ENCODE results near the gene GFER. TPM values are rescaled to one million over a fixed set of nuclear protein-coding genes. Genes with fewer than 3 reads are reported as not detected.

Gene GFER
- total and polyA plus RNA-seq, 9 of the 15 experiments (the other 6 are each of a cell fraction or from before 2014, with no cell fraction given) = 4.3 to 53.7 (median 19.8) TPM

DNA sequence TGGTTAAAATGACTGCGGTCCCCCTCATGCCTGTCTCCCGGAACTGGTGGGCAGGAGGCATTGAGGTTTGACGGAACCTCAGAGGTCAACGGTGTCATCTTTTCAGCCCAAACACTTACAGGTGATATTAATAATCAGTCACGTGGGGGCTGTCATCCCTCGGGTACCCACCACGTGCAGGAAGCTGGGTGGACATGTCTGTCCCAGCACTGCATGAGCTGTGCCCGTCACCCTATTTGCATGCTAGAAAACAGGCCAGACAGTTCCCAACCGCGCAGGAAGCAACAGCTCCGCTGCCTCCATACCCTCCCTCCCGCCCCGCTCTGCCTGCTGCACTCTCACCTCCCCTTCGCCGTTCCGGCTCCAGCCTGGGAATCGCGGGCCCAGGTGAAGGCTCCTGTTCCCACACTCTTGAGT lies 7.2 kb downstream of the GFER start:
- intact Hi-C loops (cut with micrococcal nuclease) (no loop called here), in situ Hi-C loops (cut with MboI) (no loop called here)
- Histone ChIP-seq H3K9ac (ENCODE audit: insufficient read depth in 1 of 2, low read depth in 2 of 2, low read length in 2 of 2) (peak overlapping the region in 1 of 2 experiments; percentile 87; a peak in 1 of 4 replicates), H4K20me1 (replicated peaks; ENCODE audit: control insufficient read depth, insufficient read depth, low read length) (no peaks in the 10 kb centered on the region; the same call in 1 of the 2 replicates), H3K9me3 (replicated peaks; ENCODE audit: control insufficient read depth, insufficient read depth, low read depth, low read length) (no peaks in the 10 kb centered on the region), H3K79me2 (ENCODE audit: control insufficient read depth, insufficient read depth, low read length) (peaks cover 29% of the 10 kb centered on the region), H3K27ac (ENCODE audit: extremely low read depth, low read depth, low read length) (no peak overlapping the region; the same call in 2 of the 3 replicates), H3K36me3 (ENCODE audit: control insufficient read depth, insufficient read depth, low read length) (peaks cover 24% of the 10 kb centered on the region; the same call in 1 of the 3 replicates), H3K27me3 (ENCODE audit: control insufficient read depth in 2 of 2, insufficient read depth in 2 of 2, low read length in 2 of 2) (no peaks in the 10 kb centered on the region), H3K4me2 (ENCODE audit: insufficient read depth, low read length) (no peak overlapping the region), H3K9me1 (ENCODE audit: control insufficient read depth, insufficient read depth, low read length) (no peaks in the 10 kb centered on the region), H3K4me3 (no peak overlapping the region), H2AFZ (ENCODE audit: low read depth, low read length) (no peak overlapping the region), H3K4me1 (replicated peaks in 1 of 2; ENCODE audit: control insufficient read depth in 2 of 2, insufficient read depth in 2 of 2, low read length in 2 of 2) (peaks cover 29 to 62% of the 10 kb centered on the region in 2 experiments)
- ATAC-seq = no peak
- 78% methylated on average over 9 of the region's 18 CpGs for WGBS (ENCODE audit: insufficient coverage, low coverage, missing lambda C conversion rate)
- DNase-seq (ENCODE audit: extremely low read depth in 1 of 4, low spot score in 3 of 4) = no peak
- no peak for FAIRE-seq
- ChIA-PET CTCF (ENCODE audit: low intra/inter-chr PET ratio) (no interaction called here), POLR2A (interaction anchor here (0.7 to 5.5 kb wide), 3 partner anchors 26 to 122 kb away, joined by 3 to 50 read pairs (median 6); partner anchors contain the start of genes RNF151 and RPS2)
- BruUV-seq (replicated peaks) = no TSS peak
- TF ChIP-seq, protein P1, sequence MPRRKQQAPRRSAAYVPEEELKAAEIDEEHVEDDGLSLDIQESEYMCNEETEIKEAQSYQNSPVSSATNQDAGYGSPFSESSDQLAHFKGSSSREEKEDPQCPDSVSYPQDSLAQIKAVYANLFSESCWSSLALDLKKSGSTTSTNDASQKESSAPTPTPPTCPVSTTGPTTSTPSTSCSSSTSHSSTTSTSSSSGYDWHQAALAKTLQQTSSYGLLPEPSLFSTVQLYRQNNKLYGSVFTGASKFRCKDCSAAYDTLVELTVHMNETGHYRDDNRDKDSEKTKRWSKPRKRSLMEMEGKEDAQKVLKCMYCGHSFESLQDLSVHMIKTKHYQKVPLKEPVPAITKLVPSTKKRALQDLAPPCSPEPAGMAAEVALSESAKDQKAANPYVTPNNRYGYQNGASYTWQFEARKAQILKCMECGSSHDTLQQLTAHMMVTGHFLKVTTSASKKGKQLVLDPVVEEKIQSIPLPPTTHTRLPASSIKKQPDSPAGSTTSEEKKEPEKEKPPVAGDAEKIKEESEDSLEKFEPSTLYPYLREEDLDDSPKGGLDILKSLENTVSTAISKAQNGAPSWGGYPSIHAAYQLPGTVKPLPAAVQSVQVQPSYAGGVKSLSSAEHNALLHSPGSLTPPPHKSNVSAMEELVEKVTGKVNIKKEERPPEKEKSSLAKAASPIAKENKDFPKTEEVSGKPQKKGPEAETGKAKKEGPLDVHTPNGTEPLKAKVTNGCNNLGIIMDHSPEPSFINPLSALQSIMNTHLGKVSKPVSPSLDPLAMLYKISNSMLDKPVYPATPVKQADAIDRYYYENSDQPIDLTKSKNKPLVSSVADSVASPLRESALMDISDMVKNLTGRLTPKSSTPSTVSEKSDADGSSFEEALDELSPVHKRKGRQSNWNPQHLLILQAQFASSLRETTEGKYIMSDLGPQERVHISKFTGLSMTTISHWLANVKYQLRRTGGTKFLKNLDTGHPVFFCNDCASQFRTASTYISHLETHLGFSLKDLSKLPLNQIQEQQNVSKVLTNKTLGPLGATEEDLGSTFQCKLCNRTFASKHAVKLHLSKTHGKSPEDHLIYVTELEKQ (CRISPR knock-in tag; IDR thresholded peaks at IDR 0.05) = no peak
- TF ChIP-seq, protein P2, sequence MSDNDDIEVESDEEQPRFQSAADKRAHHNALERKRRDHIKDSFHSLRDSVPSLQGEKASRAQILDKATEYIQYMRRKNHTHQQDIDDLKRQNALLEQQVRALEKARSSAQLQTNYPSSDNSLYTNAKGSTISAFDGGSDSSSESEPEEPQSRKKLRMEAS (CRISPR knock-in tag; IDR thresholded peaks at IDR 0.05) = 0 out of 2 replicates have a peak, but pooled peaks have one; percentile 22
- TF ChIP-seq ZNF354B (CRISPR knock-in tag; IDR thresholded peaks at IDR 0.05) (no peak), NFIX (CRISPR knock-in tag; IDR thresholded peaks at IDR 0.05; ENCODE audit: low read depth) (no peak), JUN (IDR thresholded peaks at IDR 0.05; ENCODE audit: borderline replicate concordance, low read depth, low read length) (no peak), JUN (CRISPR knock-in tag; IDR thresholded peaks at IDR 0.05; ENCODE audit: borderline replicate concordance) (peak; percentile 15; the same call in 1 of the 2 replicates), RFX5 (IDR thresholded peaks at IDR 0.05; ENCODE audit: low read depth, low read length) (no peak), KLF1 (tag; IDR thresholded peaks at IDR 0.05) (no peak), RCOR1 (IDR thresholded peaks at IDR 0.05; ENCODE audit: borderline replicate concordance in 1 of 2, low read depth in 2 of 2, low read length in 2 of 2) (no peak), ZNF143 (CRISPR knock-in tag; IDR thresholded peaks at IDR 0.05) (no peak)
- TF ChIP-seq, protein P3, sequence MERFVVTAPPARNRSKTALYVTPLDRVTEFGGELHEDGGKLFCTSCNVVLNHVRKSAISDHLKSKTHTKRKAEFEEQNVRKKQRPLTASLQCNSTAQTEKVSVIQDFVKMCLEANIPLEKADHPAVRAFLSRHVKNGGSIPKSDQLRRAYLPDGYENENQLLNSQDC (CRISPR knock-in tag; IDR thresholded peaks at IDR 0.05) = no peak
- TF ChIP-seq, protein P4, sequence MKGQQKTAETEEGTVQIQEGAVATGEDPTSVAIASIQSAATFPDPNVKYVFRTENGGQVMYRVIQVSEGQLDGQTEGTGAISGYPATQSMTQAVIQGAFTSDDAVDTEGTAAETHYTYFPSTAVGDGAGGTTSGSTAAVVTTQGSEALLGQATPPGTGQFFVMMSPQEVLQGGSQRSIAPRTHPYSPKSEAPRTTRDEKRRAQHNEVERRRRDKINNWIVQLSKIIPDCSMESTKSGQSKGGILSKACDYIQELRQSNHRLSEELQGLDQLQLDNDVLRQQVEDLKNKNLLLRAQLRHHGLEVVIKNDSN (CRISPR knock-in tag; IDR thresholded peaks at IDR 0.05) = peak; percentile 65
- TF ChIP-seq, protein P5, sequence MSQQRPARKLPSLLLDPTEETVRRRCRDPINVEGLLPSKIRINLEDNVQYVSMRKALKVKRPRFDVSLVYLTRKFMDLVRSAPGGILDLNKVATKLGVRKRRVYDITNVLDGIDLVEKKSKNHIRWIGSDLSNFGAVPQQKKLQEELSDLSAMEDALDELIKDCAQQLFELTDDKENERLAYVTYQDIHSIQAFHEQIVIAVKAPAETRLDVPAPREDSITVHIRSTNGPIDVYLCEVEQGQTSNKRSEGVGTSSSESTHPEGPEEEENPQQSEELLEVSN (IDR thresholded peaks at IDR 0.05; ENCODE audit: borderline replicate concordance in 1 of 2, extremely low read depth in 1 of 2, insufficient read depth in 1 of 2, insufficient read length in 1 of 2, low read depth in 1 of 2, low read length in 1 of 2, poor library complexity in 1 of 2, severe bottlenecking in 1 of 2) = peak in 1 of 2 experiments; percentile 13
- TF ChIP-seq, protein P6, sequence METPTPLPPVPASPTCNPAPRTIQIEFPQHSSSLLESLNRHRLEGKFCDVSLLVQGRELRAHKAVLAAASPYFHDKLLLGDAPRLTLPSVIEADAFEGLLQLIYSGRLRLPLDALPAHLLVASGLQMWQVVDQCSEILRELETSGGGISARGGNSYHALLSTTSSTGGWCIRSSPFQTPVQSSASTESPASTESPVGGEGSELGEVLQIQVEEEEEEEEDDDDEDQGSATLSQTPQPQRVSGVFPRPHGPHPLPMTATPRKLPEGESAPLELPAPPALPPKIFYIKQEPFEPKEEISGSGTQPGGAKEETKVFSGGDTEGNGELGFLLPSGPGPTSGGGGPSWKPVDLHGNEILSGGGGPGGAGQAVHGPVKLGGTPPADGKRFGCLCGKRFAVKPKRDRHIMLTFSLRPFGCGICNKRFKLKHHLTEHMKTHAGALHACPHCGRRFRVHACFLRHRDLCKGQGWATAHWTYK (CRISPR knock-in tag; IDR thresholded peaks at IDR 0.05) = no peak
